Measurements from ENCODE around the gene TOP2B. TPM values are rescaled to one million over a fixed set of nuclear protein-coding genes. Genes with fewer than 3 reads are reported as not detected.

TOP2B gene
- total RNA-seq, 6 experiments from 2014 or later: 26.3 to 42.3 (median 33.5) TPM

- no peaks in the 10 kb centered on the region for H3K9me3 ChIP-seq
- DNase-seq (no peak), ATAC-seq (no peak)
- no peaks in the 10 kb centered on the region for H3K36me3 ChIP-seq
- intact Hi-C loops (cut with DNase I): no loop called here
- no peaks in the 10 kb centered on the region for H3K27me3 ChIP-seq
- H3K4me1 ChIP-seq: peaks cover 0 to 8% (median 0%) of the 10 kb centered on the region in 4 donors
- WGBS (ENCODE audit: insufficient coverage, low coverage, low lambda C conversion rate, missing lambda C conversion rate): 97% methylated on average over 3 of the region's 3 CpGs
- H3K27ac ChIP-seq: no peak overlapping the region
- H3K4me3 ChIP-seq: no peak overlapping the region
- TF ChIP-seq CTCF (IDR thresholded peaks at IDR 0.05) (no peak), POLR2A (IDR thresholded peaks at IDR 0.05) (no peak)
Observed at GRCh38 chr3:25581823-25582222, 82.9 kb downstream of the TOP2B start.

- DNase-seq (no peak), ATAC-seq (no peak)
- WGBS (ENCODE audit: insufficient coverage, low coverage, low lambda C conversion rate, missing lambda C conversion rate): 84% methylated on average over 5 of the region's 7 CpGs
- TF ChIP-seq CTCF (IDR thresholded peaks at IDR 0.05): no peak
- no peak for TF ChIP-seq POLR2A (IDR thresholded peaks at IDR 0.05)
- Histone ChIP-seq H3K9me3 (no peaks in the 10 kb centered on the region), H3K4me3 (no peak overlapping the region), H3K27me3 (no peaks in the 10 kb centered on the region), H3K27ac (no peak overlapping the region), H3K4me1 (peaks cover 0 to 8% (median 0%) of the 10 kb centered on the region in 4 donors), H3K36me3 (no peaks in the 10 kb centered on the region)
- intact Hi-C loops (cut with DNase I): no loop called here
Observed at GRCh38 chr3:25581335-25581734, 83.4 kb downstream of the TOP2B start.

- TF ChIP-seq CTCF (IDR thresholded peaks at IDR 0.05) (no peak), POLR2A (IDR thresholded peaks at IDR 0.05) (no peak)
- H3K36me3 ChIP-seq: no peaks in the 10 kb centered on the region
- no peak overlapping the region for H3K27ac ChIP-seq
- peaks cover 0 to 8% (median 0%) of the 10 kb centered on the region in 4 donors for H3K4me1 ChIP-seq
- no peaks in the 10 kb centered on the region for H3K27me3 ChIP-seq
- H3K9me3 ChIP-seq: no peaks in the 10 kb centered on the region
- 67% methylated on average over 7 of the region's 8 CpGs for WGBS (ENCODE audit: insufficient coverage, low coverage, low lambda C conversion rate, missing lambda C conversion rate)
- no peak overlapping the region for H3K4me3 ChIP-seq
- no peak for ATAC-seq
- DNase-seq: no peak
- intact Hi-C loops (cut with DNase I): no loop called here
Observed at GRCh38 chr3:25580534-25580933, 84.2 kb downstream of the TOP2B start.

- no peak for DNase-seq
- Histone ChIP-seq H3K27ac (no peak overlapping the region), H3K9me3 (no peaks in the 10 kb centered on the region), H3K4me1 (peaks cover 0 to 8% (median 0%) of the 10 kb centered on the region in 4 donors), H3K36me3 (no peaks in the 10 kb centered on the region), H3K4me3 (no peak overlapping the region), H3K27me3 (no peaks in the 10 kb centered on the region)
- intact Hi-C loops (cut with DNase I): no loop called here
- ATAC-seq: no peak
- WGBS (ENCODE audit: insufficient coverage, low coverage, low lambda C conversion rate, missing lambda C conversion rate): 90% methylated on average over 9 of the region's 10 CpGs
- TF ChIP-seq CTCF (IDR thresholded peaks at IDR 0.05) (no peak), POLR2A (IDR thresholded peaks at IDR 0.05) (no peak)
Observed at GRCh38 chr3:25578059-25578458, 86.6 kb downstream of the TOP2B start.
